ENCODE measurements around the gene C2CD2. TPM values are rescaled to one million over a fixed set of nuclear protein-coding genes. Genes with fewer than 3 reads are reported as not detected.

C2CD2 gene
- total and polyA plus RNA-seq, 2 experiments from 2014 or later = 4.5 to 16.2 TPM

GRCh38 chr21:41871293-41872030 is 82.4 kb downstream of the C2CD2 start:
- Histone ChIP-seq H3K27me3 (ENCODE audit: insufficient read depth) (no peaks in the 10 kb centered on the region), H3K4me3 (no peak overlapping the region), H3K79me2 (replicated peaks; ENCODE audit: insufficient read depth) (peaks cover 43% of the 10 kb centered on the region), H3K4me1 (ENCODE audit: insufficient read depth) (no peaks in the 10 kb centered on the region), H3K4me2 (no peak overlapping the region), H3K9me2 (ENCODE audit: insufficient read depth) (no peaks in the 10 kb centered on the region), H3K36me3 (ENCODE audit: insufficient read depth) (no peaks in the 10 kb centered on the region), H3F3A (replicated peaks; ENCODE audit: low read depth) (no peaks in the 10 kb centered on the region), H4K20me1 (replicated peaks; ENCODE audit: insufficient read depth) (peaks cover 5% of the 10 kb centered on the region; the same call in 1 of the 2 replicates), H2AFZ (no peak overlapping the region), H3K27ac (ENCODE audit: low read depth) (no peak overlapping the region)
- H3K4me1 Mint-ChIP-seq = peaks cover 13% of the 10 kb centered on the region
- no peaks in the 10 kb centered on the region for H3K9me3 Mint-ChIP-seq
- H3K4me3 Mint-ChIP-seq = no peak overlapping the region
- H3K27me3 Mint-ChIP-seq (ENCODE audit: insufficient read depth, low read depth, poor library complexity) = peaks cover 5% of the 10 kb centered on the region
- ATAC-seq (no peak; the same call in 2 of the 3 replicates), DNase-seq (ENCODE audit: low spot score) (no peak)
- TF ChIP-seq CREB1 (CRISPR knock-in tag; IDR thresholded peaks at IDR 0.05; ENCODE audit: low read depth) = no peak
- TF ChIP-seq EZH2phosphoT487 (IDR thresholded peaks at IDR 0.05; ENCODE audit: unreplicated experiment) = no peak
- TF ChIP-seq STAT1 (IDR thresholded peaks at IDR 0.05; ENCODE audit: unreplicated experiment) = no peak
- TF ChIP-seq ZNF462 (CRISPR knock-in tag; IDR thresholded peaks at IDR 0.05) = no peak
- TF ChIP-seq REST (IDR thresholded peaks at IDR 0.05; ENCODE audit: unreplicated experiment) = no peak
- no peak for TF ChIP-seq CTCF (conservative IDR thresholded peaks at IDR 0.05; ENCODE audit: low read depth in 2 of 2)
- no peak for TF ChIP-seq ETS1 (IDR thresholded peaks at IDR 0.05)
- no peak for TF ChIP-seq ZNF114 (CRISPR knock-in tag; IDR thresholded peaks at IDR 0.05)
- TF ChIP-seq EZH2 (IDR thresholded peaks at IDR 0.05; ENCODE audit: low read depth, unreplicated experiment) = no peak
- no peak for TF ChIP-seq POLR2AphosphoS5 (IDR thresholded peaks at IDR 0.05; ENCODE audit: low read depth)
- TF ChIP-seq NANOG (IDR thresholded peaks at IDR 0.05; ENCODE audit: borderline replicate concordance) = no peak
- no peak for TF ChIP-seq JUNB (IDR thresholded peaks at IDR 0.05; ENCODE audit: unreplicated experiment)
- no peak for TF ChIP-seq ZNF331 (CRISPR knock-in tag; IDR thresholded peaks at IDR 0.05; ENCODE audit: low read depth)
- no peaks in the 10 kb centered on the region; the same call in 1 of the 3 replicates for H3K36me3 Mint-ChIP-seq (ENCODE audit: low read depth)
- no peak overlapping the region for H3K27ac Mint-ChIP-seq
